GM12878 (cell line): ENCODE results near the gene DUOX1. TPM values are rescaled to one million over a fixed set of nuclear protein-coding genes. Genes with fewer than 3 reads are reported as not detected.
A peak's percentile ranks its signal among the peaks of the same experiment; 100 is the strongest.

Experiments used
- ATAC-seq: fragments of 200-7000 bp; cut with Tn5 transposase; 3 replicates; pipeline ENCODE4 v1.9.1; 2020; ENCODE audit warnings: mild to moderate bottlenecking, moderate library complexity
- BruUV-seq: library from RNA; stranded (reverse); fragments of 400-500 nt; replicated peaks from 2 replicates; lab custom pipeline; 2021; lab: Mats Ljungman, UMichigan
- CTCF ChIA-PET: fragments of 300-600 bp; sonication (Branson Sonifier 250); formaldehyde crosslinking; extraction: SDS; loops from one replicate; lab custom pipeline; 2021; ENCODE audit warnings: inconsistent platforms; lab: Yijun Ruan, JAX
- POLR2A ChIA-PET: fragments of 350-600 bp; formaldehyde crosslinking; extraction: SDS; loops from one replicate; lab custom pipeline; 2021; ENCODE audit warnings: inconsistent platforms; lab: Charles Lee
- RAD21 ChIA-PET: fragments of 300-600 bp; sonication (Branson Sonifier 250); formaldehyde crosslinking; loops from one replicate; lab custom pipeline; 2023; ENCODE audit warnings: antibody characterized with exemption; ENCODE audit not compliant: unreplicated experiment; lab: Charles Lee
- SMC1A ChIA-PET: fragments of 300-600 bp; sonication (Branson Sonifier 250); formaldehyde crosslinking; loops from one replicate; lab custom pipeline; 2023; ENCODE audit not compliant: unreplicated experiment, uncharacterized antibody; lab: Charles Lee
- DNase-seq: peaks from one replicate; pipeline ENCODE4 v3.0.0-alpha.2; 2011; ENCODE audit warnings: low read depth, low spot score
- FAIRE-seq: peaks from 3 replicates; lab custom pipeline; 2011; peaks lifted over from hg19 to GRCh38; lab: Jason Lieb, UNC
- H2AFZ ChIP-seq: 2 replicates; pipeline ENCODE4 v1.6.0; 2011; ENCODE audit warnings: low read depth, low read length, control low read depth; ENCODE audit not compliant: control insufficient read depth
- H3K27ac ChIP-seq: 2 replicates; pipeline ENCODE4 v1.5.1; 2011; ENCODE audit warnings: control low read depth; ENCODE audit not compliant: control insufficient read depth, insufficient read depth
- H3K27me3 ChIP-seq, 2 experiments: replicated peaks in 1 of 2; 2 replicates each; pipeline versions ENCODE4 v1.6.0 to v1.6.1; 2011; ENCODE audit warnings: low read length in 1 of 2; ENCODE audit not compliant: control insufficient read depth in 2 of 2, insufficient read depth in 2 of 2
- H3K36me3 ChIP-seq, 2 experiments: 2 replicates each; pipeline ENCODE4 v1.5.1; 2011; ENCODE audit warnings: low read length in 1 of 2; ENCODE audit not compliant: control insufficient read depth in 2 of 2, insufficient read depth in 2 of 2
- H3K4me1 ChIP-seq: 2 replicates; pipeline ENCODE4 v1.6.1; 2011; ENCODE audit warnings: mild to moderate bottlenecking, low read length, moderate library complexity, mixed read lengths; ENCODE audit not compliant: control insufficient read depth, insufficient read depth
- H3K4me2 ChIP-seq: 2 replicates; pipeline ENCODE4 v1.6.0; 2011; ENCODE audit warnings: control low read depth; ENCODE audit not compliant: control insufficient read depth, insufficient read depth
- H3K4me3 ChIP-seq: fragments of 200-600 bp; sonication (generic); 2 replicates; pipeline ENCODE4 v1.5.1; 2016
- H3K79me2 ChIP-seq: 2 replicates; pipeline ENCODE4 v1.6.0; 2011; ENCODE audit warnings: low read length; ENCODE audit not compliant: control insufficient read depth, insufficient read depth
- H3K9ac ChIP-seq: 2 replicates; pipeline ENCODE4 v1.8.0; 2011; ENCODE audit warnings: low read length, control low read depth, mixed read lengths; ENCODE audit not compliant: control insufficient read depth, insufficient read depth
- H3K9me3 ChIP-seq: replicated peaks from 3 replicates; pipeline ENCODE4 v1.5.1; 2011; ENCODE audit warnings: mild to moderate bottlenecking, low read length; ENCODE audit not compliant: control insufficient read depth, insufficient read depth
- H4K20me1 ChIP-seq: 2 replicates; pipeline ENCODE4 v1.6.0; 2011; ENCODE audit not compliant: control insufficient read depth, insufficient read depth
- ATF3 ChIP-seq: IDR thresholded peaks from 2 replicates; pipeline ENCODE4 v1.6.1; 2011; ENCODE audit warnings: low read depth, mild to moderate bottlenecking, low read length, moderate library complexity, borderline replicate concordance; ENCODE audit errors: extremely low read depth
- BMI1 ChIP-seq: fragments of 450-650 bp; IDR thresholded peaks from 2 replicates; pipeline ENCODE4 v1.6.1; 2016; ENCODE audit warnings: mild to moderate bottlenecking, moderate library complexity, borderline replicate concordance
- NR2F1 ChIP-seq: fragments of 450-650 bp; conservative IDR thresholded peaks from 2 replicates; pipeline ENCODE4 v1.6.1; 2017; ENCODE audit warnings: mild to moderate bottlenecking
- PAX8 ChIP-seq: fragments of 450-650 bp; IDR thresholded peaks from 2 replicates; pipeline ENCODE4 v1.6.1; 2017; ENCODE audit warnings: mild to moderate bottlenecking, moderate library complexity
- RAD21 ChIP-seq: IDR thresholded peaks from 2 replicates; pipeline ENCODE4 v1.6.1; 2011; ENCODE audit warnings: mild to moderate bottlenecking, low read depth, low read length, moderate library complexity; ENCODE audit not compliant: insufficient read depth
- SMC3 ChIP-seq: IDR thresholded peaks from 2 replicates; pipeline ENCODE4 v1.6.1; 2011; ENCODE audit warnings: low read length, improper control_type of control experiment, borderline replicate concordance
- SREBF2 ChIP-seq: IDR thresholded peaks from 2 replicates; pipeline ENCODE4 v1.6.1; 2012; ENCODE audit warnings: mild to moderate bottlenecking, low read length
- ZNF592 ChIP-seq: fragments of 450-650 bp; IDR thresholded peaks from 2 replicates; pipeline ENCODE4 v1.6.1; 2017; ENCODE audit warnings: mild to moderate bottlenecking, moderate library complexity
- WGBS: methylation state at CpG from one replicate; pipeline ENCODE4 v1.1.6; 2016; ENCODE audit warnings: low lambda C conversion rate; ENCODE audit not compliant: insufficient replicate concordance, insufficient coverage; ENCODE audit errors: missing lambda C conversion rate; 5-methylcytosine and 5-hydroxymethylcytosine counted together
- in situ Hi-C: fragments of 300-500 bp; cut with MboI; formaldehyde crosslinking; loops from 9 replicates; pipeline ENCODE4 v1.14.3; 2018; ENCODE audit warnings: mixed read lengths
- intact Hi-C: fragments of 100-400 bp; cut with micrococcal nuclease; formaldehyde crosslinking; loops from one replicate; pipeline ENCODE4 v1.14.2; 2022; ENCODE audit not compliant: unreplicated experiment
- polyA plus RNA-seq, 11 experiments: library from polyadenylated mRNA; depleted of rRNA in 4 of 11; unstranded in 6 of 11; stranded (reverse) in 5 of 11; fragments of >200 nt; fragmentation: Nextera tagmentation in 4 of 11; fragmentation: Illumina TruSeq in 1 of 11; extraction: Ambion mirVana in 4 of 11; extraction: Trizol in 1 of 11; gene quantifications; 1 replicate in 1 of 11; 2 replicates in 10 of 11; pipeline versions ENCODE4 v1.2.1 to v1.2.3, GENCODE V29; 2011 to 2016; ENCODE audit warnings: inconsistent platforms in 2 of 11, missing spikeins in 2 of 11, low read depth in 1 of 11
- total RNA-seq, 4 experiments: library from RNA; depleted of rRNA in 3 of 4; stranded (reverse); fragments of >200 nt in 3 of 4; fragmentation: Illumina TruSeq in 1 of 4; extraction: Trizol in 1 of 4; gene quantifications; 2 replicates each; pipeline versions ENCODE4 v1.2.1 to v1.2.3, GENCODE V29; 2013 to 2021
- TF ChIP-seq, protein P1 (sequence below), 3 experiments: IDR thresholded peaks in 2 of 3; conservative IDR thresholded peaks in 1 of 3; 2 replicates each; pipeline ENCODE4 v1.5.1; 2011; ENCODE audit warnings: low read depth in 3 of 3, low read length in 3 of 3, mild to moderate bottlenecking in 3 of 3, control low read depth in 2 of 3, moderate library complexity in 2 of 3, inconsistent platforms in 1 of 3, mixed read lengths in 1 of 3; ENCODE audit not compliant: control insufficient read depth in 2 of 3, insufficient read depth in 1 of 3; ENCODE audit errors: extremely low read depth in 1 of 3
- TF ChIP-seq, protein P2 (sequence below): fragments of 450-650 bp; IDR thresholded peaks from 2 replicates; pipeline ENCODE4 v1.6.1; 2016; ENCODE audit warnings: mild to moderate bottlenecking, moderate library complexity, borderline replicate concordance

Gene DUOX1
- total and polyA plus RNA-seq, 10 of the 15 experiments (the other 5 are each of a cell fraction or from before 2014, with no cell fraction given) = 0.02 to 2.1 (median 0.26) TPM; not detected in 3

DNA sequence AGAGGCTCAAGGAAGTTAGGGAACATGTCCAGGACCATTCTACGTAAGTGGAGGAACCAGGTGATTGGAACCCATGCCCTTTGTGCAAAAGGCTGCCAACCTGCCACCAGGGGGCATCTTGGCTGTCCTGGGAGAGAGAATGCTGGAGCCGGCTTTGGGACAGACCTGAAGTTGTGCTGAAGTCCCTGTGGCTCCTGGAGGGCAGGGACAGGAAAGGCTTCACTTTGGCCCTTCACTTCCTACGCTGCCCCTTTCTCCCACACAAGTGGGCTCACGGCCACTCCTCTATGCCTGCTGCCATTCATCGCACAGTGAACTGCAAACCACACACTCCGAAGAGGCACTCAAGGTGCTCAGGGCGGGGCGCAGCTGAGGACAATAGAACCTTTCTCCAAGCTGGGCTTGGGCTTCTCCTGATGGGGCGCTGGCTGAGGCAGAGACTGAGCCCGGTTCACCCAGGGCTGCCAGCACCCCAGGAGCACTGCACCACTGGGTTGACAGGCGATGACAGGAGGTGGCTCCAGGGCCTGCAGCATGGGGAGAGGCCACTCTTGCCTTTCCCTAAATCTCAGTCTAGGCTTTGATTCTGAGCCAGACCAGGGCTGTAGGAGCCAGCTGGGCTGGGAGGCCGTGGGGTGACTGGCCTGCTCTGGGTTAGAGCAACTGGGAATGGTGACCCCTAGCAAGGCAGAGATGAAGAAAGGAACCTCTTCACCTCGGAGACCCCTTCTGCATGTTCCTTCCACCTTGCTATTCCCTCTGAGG, 49.6 kb downstream of the DUOX1 start:
- ATAC-seq (peak; percentile 52), DNase-seq (no peak), FAIRE-seq (peak; percentile 88)
- Histone ChIP-seq H3K79me2 (no peaks in the 10 kb centered on the region), H3K27me3 (no peaks in the 10 kb centered on the region; a peak in 2 of 4 replicates), H2AFZ (no peak overlapping the region), H3K4me3 (no peak overlapping the region), H3K9me3 (no peaks in the 10 kb centered on the region), H3K9ac (no peak overlapping the region), H4K20me1 (no peaks in the 10 kb centered on the region), H3K27ac (no peak overlapping the region), H3K4me2 (no peak overlapping the region), H3K4me1 (no peaks in the 10 kb centered on the region), H3K36me3 (no peaks in the 10 kb centered on the region)
- intact Hi-C loops (no loop called here), in situ Hi-C loops (loop anchor here (10.0 kb wide), 1 partner anchor 65 kb away; the partner anchor contains the start of genes DUOX2 and DUOXA2)
- WGBS = 54% methylated on average over 13 of the region's 13 CpGs
- ChIA-PET SMC1A (interaction anchor here (1.1 to 3.0 kb wide), 8 partner anchors 8 to 251 kb away, joined by 3 to 14 read pairs (median 6); no protein-coding TSS in a partner anchor), RAD21 (interaction anchor here (0.7 to 2.2 kb wide), 8 partner anchors 11 to 278 kb away, joined by 3 to 8 read pairs (median 4); a partner anchor contains a TSS), POLR2A (interaction anchor here (0.9 to 1.5 kb wide), 3 partner anchors 9 to 18 kb away, joined by 3 to 4 read pairs (median 3); no protein-coding TSS in a partner anchor), CTCF (interaction anchor here (0.8 to 13.7 kb wide), 15 partner anchors 11 to 278 kb away, joined by 3 to 200 read pairs (median 6); no protein-coding TSS in a partner anchor)
- no TSS peak for BruUV-seq
- TF ChIP-seq, protein P1, sequence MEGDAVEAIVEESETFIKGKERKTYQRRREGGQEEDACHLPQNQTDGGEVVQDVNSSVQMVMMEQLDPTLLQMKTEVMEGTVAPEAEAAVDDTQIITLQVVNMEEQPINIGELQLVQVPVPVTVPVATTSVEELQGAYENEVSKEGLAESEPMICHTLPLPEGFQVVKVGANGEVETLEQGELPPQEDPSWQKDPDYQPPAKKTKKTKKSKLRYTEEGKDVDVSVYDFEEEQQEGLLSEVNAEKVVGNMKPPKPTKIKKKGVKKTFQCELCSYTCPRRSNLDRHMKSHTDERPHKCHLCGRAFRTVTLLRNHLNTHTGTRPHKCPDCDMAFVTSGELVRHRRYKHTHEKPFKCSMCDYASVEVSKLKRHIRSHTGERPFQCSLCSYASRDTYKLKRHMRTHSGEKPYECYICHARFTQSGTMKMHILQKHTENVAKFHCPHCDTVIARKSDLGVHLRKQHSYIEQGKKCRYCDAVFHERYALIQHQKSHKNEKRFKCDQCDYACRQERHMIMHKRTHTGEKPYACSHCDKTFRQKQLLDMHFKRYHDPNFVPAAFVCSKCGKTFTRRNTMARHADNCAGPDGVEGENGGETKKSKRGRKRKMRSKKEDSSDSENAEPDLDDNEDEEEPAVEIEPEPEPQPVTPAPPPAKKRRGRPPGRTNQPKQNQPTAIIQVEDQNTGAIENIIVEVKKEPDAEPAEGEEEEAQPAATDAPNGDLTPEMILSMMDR (IDR thresholded peaks at IDR 0.05 in 2 of 3, conservative IDR thresholded peaks at IDR 0.05 in 1 of 3; ENCODE audit: control insufficient read depth in 2 of 3, extremely low read depth in 1 of 3, insufficient read depth in 1 of 3, low read depth in 3 of 3, low read length in 3 of 3) = peak; percentile 48 to 70 (median 68)
- TF ChIP-seq SMC3 (peak; percentile 50; the same call in 1 of the 2 replicates), PAX8 (no peak), SREBF2 (no peak), NR2F1 (no peak), RAD21 (peak; percentile 31), BMI1 (no peak), ZNF592 (no peak), ATF3 (no peak)
- TF ChIP-seq, protein P2, sequence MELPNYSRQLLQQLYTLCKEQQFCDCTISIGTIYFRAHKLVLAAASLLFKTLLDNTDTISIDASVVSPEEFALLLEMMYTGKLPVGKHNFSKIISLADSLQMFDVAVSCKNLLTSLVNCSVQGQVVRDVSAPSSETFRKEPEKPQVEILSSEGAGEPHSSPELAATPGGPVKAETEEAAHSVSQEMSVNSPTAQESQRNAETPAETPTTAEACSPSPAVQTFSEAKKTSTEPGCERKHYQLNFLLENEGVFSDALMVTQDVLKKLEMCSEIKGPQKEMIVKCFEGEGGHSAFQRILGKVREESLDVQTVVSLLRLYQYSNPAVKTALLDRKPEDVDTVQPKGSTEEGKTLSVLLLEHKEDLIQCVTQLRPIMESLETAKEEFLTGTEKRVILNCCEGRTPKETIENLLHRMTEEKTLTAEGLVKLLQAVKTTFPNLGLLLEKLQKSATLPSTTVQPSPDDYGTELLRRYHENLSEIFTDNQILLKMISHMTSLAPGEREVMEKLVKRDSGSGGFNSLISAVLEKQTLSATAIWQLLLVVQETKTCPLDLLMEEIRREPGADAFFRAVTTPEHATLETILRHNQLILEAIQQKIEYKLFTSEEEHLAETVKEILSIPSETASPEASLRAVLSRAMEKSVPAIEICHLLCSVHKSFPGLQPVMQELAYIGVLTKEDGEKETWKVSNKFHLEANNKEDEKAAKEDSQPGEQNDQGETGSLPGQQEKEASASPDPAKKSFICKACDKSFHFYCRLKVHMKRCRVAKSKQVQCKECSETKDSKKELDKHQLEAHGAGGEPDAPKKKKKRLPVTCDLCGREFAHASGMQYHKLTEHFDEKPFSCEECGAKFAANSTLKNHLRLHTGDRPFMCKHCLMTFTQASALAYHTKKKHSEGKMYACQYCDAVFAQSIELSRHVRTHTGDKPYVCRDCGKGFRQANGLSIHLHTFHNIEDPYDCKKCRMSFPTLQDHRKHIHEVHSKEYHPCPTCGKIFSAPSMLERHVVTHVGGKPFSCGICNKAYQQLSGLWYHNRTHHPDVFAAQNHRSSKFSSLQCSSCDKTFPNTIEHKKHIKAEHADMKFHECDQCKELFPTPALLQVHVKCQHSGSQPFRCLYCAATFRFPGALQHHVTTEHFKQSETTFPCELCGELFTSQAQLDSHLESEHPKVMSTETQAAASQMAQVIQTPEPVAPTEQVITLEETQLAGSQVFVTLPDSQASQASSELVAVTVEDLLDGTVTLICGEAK = no peak
